SK-N-SH treated with all-trans-retinoic acid at 6 μM for 48 hours (cell line): ENCODE measurements around the gene TNS3.

Experiments
- ARNTL ChIP-seq: fragments of 450-650 bp; formaldehyde crosslinking; IDR thresholded peaks from 2 replicates; pipeline ENCODE4 v1.5.0; 2020; ENCODE audit warnings: low read depth, mild to moderate bottlenecking, moderate library complexity, borderline replicate concordance
- BACH2 ChIP-seq: fragments of 250-450 bp; sonication (Bioruptor Pico); IDR thresholded peaks from 2 replicates; pipeline ENCODE4 v1.9.0; 2021; ENCODE audit warnings: mild to moderate bottlenecking, borderline replicate concordance
- GLIS3 ChIP-seq: fragments of 250-450 bp; sonication (Bioruptor Pico); IDR thresholded peaks from 2 replicates; pipeline ENCODE4 v1.5.0; 2020; ENCODE audit warnings: mild to moderate bottlenecking, moderate library complexity
- ISL1 ChIP-seq: fragments of 250-450 bp; sonication (Bioruptor Pico); IDR thresholded peaks from 2 replicates; pipeline ENCODE4 v2.1.2; 2022; ENCODE audit warnings: mild to moderate bottlenecking, moderate library complexity
- OSR1 ChIP-seq: fragments of 250-450 bp; sonication (Bioruptor Pico); IDR thresholded peaks from 2 replicates; pipeline ENCODE4 v1.8.0; 2022; ENCODE audit warnings: moderate library complexity, mild to moderate bottlenecking, inconsistent platforms
- POU6F1 ChIP-seq: fragments of 250-450 bp; sonication (Bioruptor Pico); IDR thresholded peaks from 2 replicates; pipeline ENCODE4 v1.8.0; 2021; ENCODE audit warnings: low read depth, mild to moderate bottlenecking, moderate library complexity, borderline replicate concordance
- TOX ChIP-seq: fragments of 250-450 bp; sonication (Bioruptor Pico); IDR thresholded peaks from 2 replicates; pipeline ENCODE4 v1.8.0; 2021; ENCODE audit warnings: mild to moderate bottlenecking, moderate library complexity, borderline replicate concordance
- ZC3H10 ChIP-seq: fragments of 250-450 bp; sonication (Bioruptor Pico); IDR thresholded peaks from 2 replicates; pipeline ENCODE4 v1.5.1; 2021; ENCODE audit warnings: mild to moderate bottlenecking, moderate library complexity
- ZFP3 ChIP-seq: fragments of 250-450 bp; sonication (Bioruptor Pico); IDR thresholded peaks from 2 replicates; pipeline ENCODE4 v1.5.0; 2020; ENCODE audit warnings: mild to moderate bottlenecking, moderate library complexity
- TF ChIP-seq, protein P1 (sequence below): fragments of 250-450 bp; sonication (Bioruptor Pico); IDR thresholded peaks from 2 replicates; pipeline ENCODE4 v1.8.0; 2020; ENCODE audit warnings: mild to moderate bottlenecking, moderate library complexity, borderline replicate concordance

DNA sequence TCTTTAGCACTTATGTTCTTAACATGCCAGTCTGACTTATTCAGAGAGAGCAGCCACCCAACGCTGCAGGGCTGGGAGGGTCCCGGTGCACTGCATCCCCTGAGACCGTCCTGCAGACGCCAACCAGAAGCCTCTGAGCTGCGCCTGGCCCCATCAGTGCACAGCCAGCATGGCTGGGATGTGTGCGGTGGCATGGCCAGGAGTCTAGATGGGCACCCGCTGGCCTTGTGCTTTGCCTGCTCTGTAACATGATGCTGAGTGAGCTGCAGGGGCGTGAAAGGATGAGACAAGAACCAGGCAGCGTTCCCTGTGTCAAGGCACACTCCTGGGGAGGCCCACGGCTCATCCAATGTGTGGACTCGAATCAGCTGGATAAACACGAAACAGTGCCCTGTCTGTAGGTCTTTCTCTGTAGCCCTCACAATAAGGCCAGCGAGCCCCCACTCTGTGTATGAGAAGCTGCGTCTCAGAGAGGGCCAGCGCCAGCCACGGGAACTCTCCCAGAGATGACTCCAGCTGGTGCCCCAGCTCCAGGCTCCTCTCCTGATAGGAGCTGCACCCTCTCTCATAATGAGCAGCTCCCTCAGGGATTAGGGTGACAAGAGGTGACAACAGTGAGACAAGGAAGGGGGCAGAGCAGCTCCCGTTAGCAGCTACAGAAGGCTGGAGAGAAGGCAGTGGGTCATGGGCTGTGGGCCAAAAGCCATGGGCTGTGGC is 96.8 kb downstream of the TNS3 start:
- TF ChIP-seq ARNTL (CRISPR knock-in tag) (no peak), POU6F1 (CRISPR knock-in tag) (no peak), ZC3H10 (CRISPR knock-in tag) (no peak), ISL1 (no peak), BACH2 (CRISPR knock-in tag) (no peak), ZFP3 (no peak), GLIS3 (CRISPR knock-in tag) (no peak), TOX (CRISPR knock-in tag) (no peak), OSR1 (CRISPR knock-in tag) (no peak)
- TF ChIP-seq, protein P1, sequence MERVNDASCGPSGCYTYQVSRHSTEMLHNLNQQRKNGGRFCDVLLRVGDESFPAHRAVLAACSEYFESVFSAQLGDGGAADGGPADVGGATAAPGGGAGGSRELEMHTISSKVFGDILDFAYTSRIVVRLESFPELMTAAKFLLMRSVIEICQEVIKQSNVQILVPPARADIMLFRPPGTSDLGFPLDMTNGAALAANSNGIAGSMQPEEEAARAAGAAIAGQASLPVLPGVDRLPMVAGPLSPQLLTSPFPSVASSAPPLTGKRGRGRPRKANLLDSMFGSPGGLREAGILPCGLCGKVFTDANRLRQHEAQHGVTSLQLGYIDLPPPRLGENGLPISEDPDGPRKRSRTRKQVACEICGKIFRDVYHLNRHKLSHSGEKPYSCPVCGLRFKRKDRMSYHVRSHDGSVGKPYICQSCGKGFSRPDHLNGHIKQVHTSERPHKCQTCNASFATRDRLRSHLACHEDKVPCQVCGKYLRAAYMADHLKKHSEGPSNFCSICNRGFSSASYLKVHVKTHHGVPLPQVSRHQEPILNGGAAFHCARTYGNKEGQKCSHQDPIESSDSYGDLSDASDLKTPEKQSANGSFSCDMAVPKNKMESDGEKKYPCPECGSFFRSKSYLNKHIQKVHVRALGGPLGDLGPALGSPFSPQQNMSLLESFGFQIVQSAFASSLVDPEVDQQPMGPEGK (CRISPR knock-in tag), result no peak
